Sigmoid colon (tissue), 4 donors: ENCODE data around the gene GOLGA6D.
"Not testable (repeated sequence)": the region's sequence is repeated elsewhere in the genome, so short reads cannot be mapped to it uniquely, and the experiment has no call there.

ENCODE experiments used
- CTCF ChIP-seq, 4 experiments: fragments of 450-650 bp in 3 of 4; fragments of 200-600 bp in 1 of 4; IDR thresholded peaks; one replicate each; pipeline ENCODE4 v1.5.1; 2016 to 2019; ENCODE audit warnings: antibody characterized with exemption in 4 of 4, mild to moderate bottlenecking in 3 of 4, moderate library complexity in 2 of 4
- EP300 ChIP-seq, 4 donors: sonication (generic); formaldehyde crosslinking; IDR thresholded peaks; one replicate each; pipeline ENCODE4 v1.6.1; 2017; ENCODE audit warnings: antibody characterized with exemption in 4 of 4
- POLR2A ChIP-seq, 2 donors: fragments of 450-650 bp; IDR thresholded peaks; one replicate each; pipeline ENCODE4 v1.6.1; 2016; ENCODE audit warnings: antibody characterized with exemption in 2 of 2, mild to moderate bottlenecking in 2 of 2, moderate library complexity in 2 of 2
- POLR2AphosphoS5 ChIP-seq, 4 donors: sonication (generic); formaldehyde crosslinking; IDR thresholded peaks; one replicate each; pipeline ENCODE4 v1.6.1; 2017; ENCODE audit warnings: antibody characterized with exemption in 4 of 4

- TF ChIP-seq POLR2A, POLR2AphosphoS5, CTCF, EP300 (IDR thresholded peaks at IDR 0.05): not testable (repeated sequence)
Observed at GRCh38 chr15:75259873-75260272, 22.8 kb upstream of the GOLGA6D start.
